IMR-90 (cell line): ENCODE measurements around the gene CTRB1. TPM values are rescaled to one million over a fixed set of nuclear protein-coding genes. Genes with fewer than 3 reads are reported as not detected.

Experiments
- ATAC-seq: fragments of 200-7000 bp; cut with Tn5 transposase; 2 replicates; pipeline ENCODE4 v1.9.1; 2020; ENCODE audit warnings: low read depth, mild to moderate bottlenecking, moderate library complexity
- BruUV-seq: library from RNA; stranded (reverse); fragments of 400-500 nt; replicated peaks from 2 replicates; lab custom pipeline; 2021; lab: Mats Ljungman, UMichigan
- CTCF ChIA-PET: fragments of 300-600 bp; formaldehyde crosslinking; extraction: SDS; loops from one replicate; lab custom pipeline; 2021; ENCODE audit warnings: antibody characterized with exemption; lab: Yijun Ruan, JAX
- POLR2A ChIA-PET: fragments of 300-600 bp; sonication (Branson Sonifier 250); formaldehyde crosslinking; loops from one replicate; lab custom pipeline; 2022; ENCODE audit warnings: antibody characterized with exemption; ENCODE audit not compliant: unreplicated experiment; lab: Charles Lee
- DNase-seq: peaks from one replicate; pipeline ENCODE4 v3.0.0; 2013
- H2AFZ ChIP-seq: replicated peaks from 2 replicates; pipeline ENCODE3; 2013; ENCODE audit warnings: low read length, mild to moderate bottlenecking; ENCODE audit not compliant: poor library complexity
- H2AK5ac ChIP-seq: 2 replicates; pipeline ENCODE4 v1.6.1; 2013; ENCODE audit warnings: low read depth, low read length, inconsistent platforms
- H2AK9ac ChIP-seq: replicated peaks from 2 replicates; pipeline ENCODE3; 2013; ENCODE audit warnings: mild to moderate bottlenecking, low read depth, low read length, moderate library complexity; ENCODE audit not compliant: poor library complexity
- H2BK120ac ChIP-seq: 2 replicates; pipeline ENCODE4 v1.6.1; 2013; ENCODE audit warnings: low read depth, low read length, inconsistent platforms
- H2BK15ac ChIP-seq: 3 replicates; pipeline ENCODE4 v1.6.1; 2013; ENCODE audit warnings: low read depth, low read length, inconsistent platforms
- H2BK20ac ChIP-seq: 2 replicates; pipeline ENCODE4 v1.6.1; 2013; ENCODE audit warnings: low read depth, mild to moderate bottlenecking, inconsistent platforms, low read length, moderate library complexity
- H2BK5ac ChIP-seq: 2 replicates; pipeline ENCODE4 v1.6.1; 2013; ENCODE audit warnings: mild to moderate bottlenecking, low read depth, low read length, inconsistent platforms; ENCODE audit not compliant: poor library complexity, severe bottlenecking
- H3K14ac ChIP-seq: replicated peaks from 2 replicates; pipeline ENCODE4 v1.6.1; 2013; ENCODE audit warnings: low read depth, low read length, inconsistent platforms
- H3K18ac ChIP-seq: 2 replicates; pipeline ENCODE4 v1.6.1; 2013; ENCODE audit warnings: low read depth, low read length, control low read depth
- H3K23ac ChIP-seq: 2 replicates; pipeline ENCODE4 v1.6.1; 2013; ENCODE audit warnings: low read depth, low read length, inconsistent platforms
- H3K27ac ChIP-seq: 2 replicates; pipeline ENCODE4 v1.5.1; 2013; ENCODE audit warnings: mild to moderate bottlenecking, control low read depth, low read length; ENCODE audit not compliant: insufficient read depth
- H3K27me3 ChIP-seq: 2 replicates; pipeline ENCODE4 v1.6.1; 2013; ENCODE audit warnings: low read length; ENCODE audit not compliant: control insufficient read depth, insufficient read depth
- H3K36me3 ChIP-seq: 2 replicates; pipeline ENCODE4 v1.6.1; 2013; ENCODE audit warnings: low read length, mixed read lengths; ENCODE audit not compliant: control insufficient read depth, insufficient read depth
- H3K4ac ChIP-seq: 2 replicates; pipeline ENCODE4 v1.6.1; 2013; ENCODE audit warnings: low read depth, low read length, inconsistent platforms
- H3K4me1 ChIP-seq: 2 replicates; pipeline ENCODE4 v1.6.1; 2013; ENCODE audit warnings: low read length, mixed read lengths; ENCODE audit not compliant: control insufficient read depth, insufficient read depth
- H3K4me2 ChIP-seq: 2 replicates; pipeline ENCODE4 v1.6.1; 2013; ENCODE audit warnings: low read depth, mild to moderate bottlenecking, control low read depth, low read length, moderate library complexity
- H3K4me3 ChIP-seq: 2 replicates; pipeline ENCODE4 v1.5.1; 2013; ENCODE audit warnings: low read depth, mild to moderate bottlenecking, control low read depth, low read length, moderate library complexity; ENCODE audit not compliant: insufficient read depth
- H3K56ac ChIP-seq: 2 replicates; pipeline ENCODE4 v1.6.1; 2013; ENCODE audit warnings: low read length, inconsistent platforms; ENCODE audit not compliant: insufficient read depth; ENCODE audit errors: extremely low read depth
- H3K79me1 ChIP-seq, 2 experiments: 2 replicates each; pipeline ENCODE4 v1.6.1; 2013; ENCODE audit warnings: low read length in 2 of 2, inconsistent platforms in 1 of 2, low read depth in 1 of 2
- H3K9ac ChIP-seq: 2 replicates; pipeline ENCODE4 v1.6.1; 2013; ENCODE audit warnings: low read depth, low read length, control low read depth
- H3K9me1 ChIP-seq: 2 replicates; pipeline ENCODE4 v1.6.1; 2013; ENCODE audit warnings: low read length, inconsistent platforms; ENCODE audit not compliant: insufficient read depth
- H3K9me3 ChIP-seq: 2 replicates; pipeline ENCODE4 v1.6.1; 2013; ENCODE audit warnings: low read length; ENCODE audit not compliant: control insufficient read depth, insufficient read depth
- H4K20me1 ChIP-seq: 2 replicates; pipeline ENCODE4 v1.6.1; 2013; ENCODE audit warnings: low read length, inconsistent platforms; ENCODE audit not compliant: insufficient read depth
- H4K5ac ChIP-seq: 2 replicates; pipeline ENCODE4 v1.6.1; 2013; ENCODE audit warnings: mild to moderate bottlenecking, low read depth, low read length, control low read depth
- H4K8ac ChIP-seq, 2 experiments: 2 replicates each; pipeline ENCODE4 v1.6.1; 2013; ENCODE audit warnings: low read depth in 2 of 2, low read length in 2 of 2, control low read depth in 1 of 2, inconsistent platforms in 1 of 2
- H4K91ac ChIP-seq: 2 replicates; pipeline ENCODE4 v1.6.1; 2013; ENCODE audit warnings: low read depth, low read length, inconsistent platforms; ENCODE audit not compliant: insufficient read depth
- BHLHE40 ChIP-seq: fragments of 150-350 bp; IDR thresholded peaks from 2 replicates; pipeline ENCODE4 v1.6.1; 2016; ENCODE audit warnings: mild to moderate bottlenecking, low read depth, low read length
- CEBPB ChIP-seq: IDR thresholded peaks from 2 replicates; pipeline ENCODE4 v1.6.1; 2012; ENCODE audit warnings: low read depth, low read length, improper control_type of control experiment
- CHD1 ChIP-seq: IDR thresholded peaks from 2 replicates; pipeline ENCODE4 v1.6.1; 2012; ENCODE audit warnings: low read depth, low read length, improper control_type of control experiment
- FOS ChIP-seq: fragments of 150-350 bp; IDR thresholded peaks from 2 replicates; pipeline ENCODE4 v1.6.1; 2016; ENCODE audit warnings: low read depth, low read length
- MAZ ChIP-seq: IDR thresholded peaks from 2 replicates; pipeline ENCODE4 v1.6.1; 2012; ENCODE audit warnings: low read depth, mild to moderate bottlenecking, low read length, improper control_type of control experiment, moderate library complexity, borderline replicate concordance
- MXI1 ChIP-seq: IDR thresholded peaks from 2 replicates; pipeline ENCODE4 v1.6.1; 2012; ENCODE audit warnings: low read depth, mild to moderate bottlenecking, low read length, moderate library complexity, borderline replicate concordance
- NFE2L2 ChIP-seq: fragments of 150-350 bp; IDR thresholded peaks from 2 replicates; pipeline ENCODE4 v1.6.1; 2016; ENCODE audit warnings: low read depth, mild to moderate bottlenecking, low read length
- POLR2A ChIP-seq: IDR thresholded peaks from 2 replicates; pipeline ENCODE4 v1.6.1; 2012; ENCODE audit warnings: mild to moderate bottlenecking, low read depth, low read length
- RAD21 ChIP-seq: IDR thresholded peaks from 2 replicates; pipeline ENCODE4 v1.6.1; 2012; ENCODE audit warnings: low read length, improper control_type of control experiment
- RCOR1 ChIP-seq: IDR thresholded peaks from 2 replicates; pipeline ENCODE4 v1.6.1; 2012; ENCODE audit warnings: mild to moderate bottlenecking, low read length, improper control_type of control experiment; ENCODE audit not compliant: insufficient replicate concordance
- RFX5 ChIP-seq: IDR thresholded peaks from 2 replicates; pipeline ENCODE4 v1.8.0; 2012; ENCODE audit warnings: low read depth, mild to moderate bottlenecking, low read length, moderate library complexity
- SMC3 ChIP-seq: fragments of 150-350 bp; IDR thresholded peaks from 2 replicates; pipeline ENCODE4 v1.6.1; 2016; ENCODE audit warnings: low read depth, mild to moderate bottlenecking, antibody characterized with exemption, low read length, moderate library complexity
- WGBS, 2 experiments: methylation state at CpG; one replicate each; pipeline versions ENCODE4 v1.1.5 to v1.1.7; 2013; ENCODE audit warnings: missing lambda C conversion rate in 2 of 2; ENCODE audit not compliant: insufficient read length in 1 of 2; ENCODE audit errors: extremely low coverage in 2 of 2; 5-methylcytosine and 5-hydroxymethylcytosine counted together
- dilution Hi-C: fragments of 300-500 bp; cut with HindIII; formaldehyde crosslinking; loops from one replicate; pipeline ENCODE4 v1.14.3; 2018; ENCODE audit warnings: low sequenced_read_pairs; ENCODE audit not compliant: unreplicated experiment
- in situ Hi-C: fragments of 300-500 bp; cut with MboI; formaldehyde crosslinking; loops from 3 replicates; pipeline ENCODE4 v1.14.3; 2019; ENCODE audit warnings: low sequenced_read_pairs, inconsistent platforms, mixed read lengths
- intact Hi-C: fragments of 100-400 bp; cut with micrococcal nuclease; formaldehyde crosslinking; loops from 2 replicates; pipeline ENCODE4 v1.10.0; 2022
- polyA plus RNA-seq, 3 experiments: library from polyadenylated mRNA; depleted of rRNA; stranded (reverse); fragments of >200 nt; gene quantifications; 2 replicates each; pipeline ENCODE4 v1.2.3, GENCODE V29; 2012; ENCODE audit warnings: low replicate concordance in 1 of 3
- total RNA-seq: library from RNA; depleted of rRNA; stranded (reverse); fragments of >200 nt; gene quantifications from 2 replicates; pipeline ENCODE4 v1.2.3, GENCODE V29; 2012
- TF ChIP-seq, protein P1 (sequence below): conservative IDR thresholded peaks from 2 replicates; pipeline ENCODE4 v1.5.1; 2012; ENCODE audit warnings: mild to moderate bottlenecking, low read depth, low read length, improper control_type of control experiment
- TF ChIP-seq, protein P2 (sequence below): fragments of 150-350 bp; IDR thresholded peaks from 2 replicates; pipeline ENCODE4 v1.6.1; 2016; ENCODE audit warnings: low read depth, mild to moderate bottlenecking, low read length, moderate library complexity, borderline replicate concordance
- TF ChIP-seq, protein P3 (sequence below): fragments of 150-350 bp; IDR thresholded peaks from 2 replicates; pipeline ENCODE4 v1.6.1; 2017; ENCODE audit warnings: mild to moderate bottlenecking, antibody characterized with exemption, low read length, low read depth

Gene CTRB1
- total and polyA plus RNA-seq, 2 of the 4 experiments (the other 2 are of a cell fraction) = not detected

DNA sequence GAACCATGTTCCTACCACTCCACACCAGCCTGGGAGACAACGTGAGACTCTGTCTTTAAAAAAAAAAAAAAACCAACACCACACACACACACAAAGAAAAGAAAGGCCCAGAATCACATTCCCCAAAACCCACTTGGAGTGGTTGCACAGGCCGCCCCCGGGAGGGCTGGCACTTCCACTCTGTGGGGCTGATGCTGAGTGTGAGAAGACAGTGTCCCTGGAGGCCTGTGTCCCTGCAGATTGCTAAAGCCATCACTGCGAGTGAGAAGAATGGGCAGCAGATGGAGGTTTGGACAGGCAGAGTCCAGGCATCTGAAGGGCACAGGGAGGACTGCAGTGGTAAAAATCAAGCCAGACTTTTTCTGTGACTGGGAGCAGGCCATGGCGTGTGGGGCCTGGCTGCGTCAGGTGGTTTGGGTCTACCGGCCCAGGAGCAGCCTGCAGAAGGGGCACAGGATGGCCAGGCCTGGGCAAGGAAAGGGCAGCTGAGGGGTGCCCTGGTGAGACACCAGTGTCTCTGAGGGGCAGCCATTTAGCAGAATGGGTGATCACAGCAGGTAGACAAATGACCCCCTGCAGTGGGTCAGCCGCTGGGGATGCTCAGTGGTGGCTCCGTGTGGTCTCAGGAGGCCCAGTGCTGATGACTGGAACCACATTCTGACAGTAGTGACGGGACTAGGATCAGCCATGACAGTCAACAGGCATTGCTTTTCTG, 24.9 kb upstream of the CTRB1 start:
- Histone ChIP-seq H3K18ac (no peak overlapping the region), H4K5ac (no peak overlapping the region), H2AK5ac (no peak overlapping the region), H3K9me1 (no peaks in the 10 kb centered on the region), H3K9me3 (no peaks in the 10 kb centered on the region), H3K23ac (no peak overlapping the region), H2AK9ac (no peak overlapping the region), H3K14ac (no peak overlapping the region), H2BK5ac (no peak overlapping the region), H2AFZ (no peak overlapping the region), H2BK120ac (no peak overlapping the region), H3K4me3 (no peak overlapping the region), H3K9ac (no peak overlapping the region), H4K91ac (no peak overlapping the region), H3K4me1 (peaks cover 5% of the 10 kb centered on the region; the same call in 1 of the 2 replicates), H3K36me3 (no peaks in the 10 kb centered on the region), H3K79me1 (no peaks in the 10 kb centered on the region), H4K20me1 (no peaks in the 10 kb centered on the region), H3K4ac (no peak overlapping the region), H3K56ac (no peak overlapping the region), H3K27ac (no peak overlapping the region), H2BK15ac (no peak overlapping the region), H3K4me2 (no peak overlapping the region), H3K27me3 (peaks cover 15% of the 10 kb centered on the region; the same call in 1 of the 2 replicates), H2BK20ac (no peak overlapping the region), H4K8ac (no peak overlapping the region)
- TF ChIP-seq, protein P1, sequence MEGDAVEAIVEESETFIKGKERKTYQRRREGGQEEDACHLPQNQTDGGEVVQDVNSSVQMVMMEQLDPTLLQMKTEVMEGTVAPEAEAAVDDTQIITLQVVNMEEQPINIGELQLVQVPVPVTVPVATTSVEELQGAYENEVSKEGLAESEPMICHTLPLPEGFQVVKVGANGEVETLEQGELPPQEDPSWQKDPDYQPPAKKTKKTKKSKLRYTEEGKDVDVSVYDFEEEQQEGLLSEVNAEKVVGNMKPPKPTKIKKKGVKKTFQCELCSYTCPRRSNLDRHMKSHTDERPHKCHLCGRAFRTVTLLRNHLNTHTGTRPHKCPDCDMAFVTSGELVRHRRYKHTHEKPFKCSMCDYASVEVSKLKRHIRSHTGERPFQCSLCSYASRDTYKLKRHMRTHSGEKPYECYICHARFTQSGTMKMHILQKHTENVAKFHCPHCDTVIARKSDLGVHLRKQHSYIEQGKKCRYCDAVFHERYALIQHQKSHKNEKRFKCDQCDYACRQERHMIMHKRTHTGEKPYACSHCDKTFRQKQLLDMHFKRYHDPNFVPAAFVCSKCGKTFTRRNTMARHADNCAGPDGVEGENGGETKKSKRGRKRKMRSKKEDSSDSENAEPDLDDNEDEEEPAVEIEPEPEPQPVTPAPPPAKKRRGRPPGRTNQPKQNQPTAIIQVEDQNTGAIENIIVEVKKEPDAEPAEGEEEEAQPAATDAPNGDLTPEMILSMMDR = no peak
- no peak for TF ChIP-seq FOS
- no peak for TF ChIP-seq CEBPB
- no peak for TF ChIP-seq MXI1
- no peak for TF ChIP-seq POLR2A
- TF ChIP-seq SMC3 = no peak
- no peak for TF ChIP-seq RAD21
- no peak for TF ChIP-seq MAZ
- no peak for TF ChIP-seq CHD1
- TF ChIP-seq BHLHE40 = no peak
- TF ChIP-seq, protein P2, sequence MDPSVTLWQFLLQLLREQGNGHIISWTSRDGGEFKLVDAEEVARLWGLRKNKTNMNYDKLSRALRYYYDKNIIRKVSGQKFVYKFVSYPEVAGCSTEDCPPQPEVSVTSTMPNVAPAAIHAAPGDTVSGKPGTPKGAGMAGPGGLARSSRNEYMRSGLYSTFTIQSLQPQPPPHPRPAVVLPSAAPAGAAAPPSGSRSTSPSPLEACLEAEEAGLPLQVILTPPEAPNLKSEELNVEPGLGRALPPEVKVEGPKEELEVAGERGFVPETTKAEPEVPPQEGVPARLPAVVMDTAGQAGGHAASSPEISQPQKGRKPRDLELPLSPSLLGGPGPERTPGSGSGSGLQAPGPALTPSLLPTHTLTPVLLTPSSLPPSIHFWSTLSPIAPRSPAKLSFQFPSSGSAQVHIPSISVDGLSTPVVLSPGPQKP = no peak
- TF ChIP-seq, protein P3, sequence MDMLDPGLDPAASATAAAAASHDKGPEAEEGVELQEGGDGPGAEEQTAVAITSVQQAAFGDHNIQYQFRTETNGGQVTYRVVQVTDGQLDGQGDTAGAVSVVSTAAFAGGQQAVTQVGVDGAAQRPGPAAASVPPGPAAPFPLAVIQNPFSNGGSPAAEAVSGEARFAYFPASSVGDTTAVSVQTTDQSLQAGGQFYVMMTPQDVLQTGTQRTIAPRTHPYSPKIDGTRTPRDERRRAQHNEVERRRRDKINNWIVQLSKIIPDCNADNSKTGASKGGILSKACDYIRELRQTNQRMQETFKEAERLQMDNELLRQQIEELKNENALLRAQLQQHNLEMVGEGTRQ = no peak
- no peak for TF ChIP-seq RFX5
- TF ChIP-seq NFE2L2 = no peak
- TF ChIP-seq RCOR1 = no peak
- ChIA-PET POLR2A (no interaction called here), CTCF (no interaction called here)
- ATAC-seq = no peak
- in situ Hi-C loops (no loop called here), intact Hi-C loops (loop anchor here (10.0 kb wide), 1 partner anchor 431 kb away; the partner anchor contains the start of gene ADAT1), dilution Hi-C loops (no loop called here)
- DNase-seq = no peak
- no TSS peak for BruUV-seq
- WGBS, 2 experiments = 40% methylated on average over 1 of the region's 10 CpGs; no CpG with 5 or more reads in 1 of the 2 experiments
